Measurements from ENCODE around the gene COL15A1.

Gene COL15A1

DNA sequence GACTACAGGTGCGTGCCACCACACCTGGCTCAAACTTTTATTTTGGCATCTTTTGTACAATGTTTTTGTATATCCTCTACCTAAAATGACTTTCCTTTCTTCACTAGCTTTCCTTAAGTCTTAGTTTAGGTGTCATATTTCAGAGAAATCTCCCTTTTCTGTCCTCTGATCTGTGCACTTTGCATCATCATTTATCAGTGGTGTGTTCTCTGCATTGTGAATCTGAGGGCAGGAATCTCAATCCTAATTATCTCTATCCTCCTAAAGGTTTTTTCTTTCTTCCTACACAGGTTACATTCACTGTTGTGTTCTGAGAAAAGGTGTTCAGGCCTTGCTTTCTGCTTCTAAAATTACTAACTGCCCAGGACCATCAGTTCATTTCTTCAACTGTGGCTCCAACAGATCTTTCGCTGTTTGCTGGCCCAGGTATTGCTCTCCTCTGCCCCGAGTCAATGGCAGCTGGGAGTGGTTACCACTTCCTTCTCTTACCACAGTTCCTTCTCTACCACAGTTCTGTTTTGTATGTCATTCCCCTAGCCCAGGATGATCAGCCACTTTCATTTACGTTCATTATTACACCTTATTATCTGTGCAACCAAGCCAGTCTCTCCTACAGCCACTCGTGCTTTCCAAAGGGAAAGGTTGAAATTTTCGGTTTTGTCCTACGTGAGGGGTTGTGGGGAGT, 175.2 kb downstream of the COL15A1 start:
- TF ChIP-seq CTCF (IDR thresholded peaks at IDR 0.05; ENCODE audit: borderline replicate concordance, control extremely low read depth, extremely low read depth, insufficient read depth, missing control alignments): no peak
- peak; percentile 33 for DNase-seq (ENCODE audit: low spot score)
- in situ Hi-C loops (cut with MboI; ENCODE audit: low sequenced_read_pairs, unreplicated experiment): no loop called here

- DNase-seq (ENCODE audit: low spot score): no peak
- in situ Hi-C loops (cut with MboI; ENCODE audit: low sequenced_read_pairs, unreplicated experiment): no loop called here
- no peak for TF ChIP-seq CTCF (IDR thresholded peaks at IDR 0.05; ENCODE audit: borderline replicate concordance, control extremely low read depth, extremely low read depth, insufficient read depth, missing control alignments)
Measured at GRCh38 chr9:99119976-99120655, 176.4 kb downstream of the COL15A1 start.

Measured in GM13976 (cell line).